Lung (tissue), 12 donors: ENCODE results near the gene MRPL32. TPM values are rescaled to one million over a fixed set of nuclear protein-coding genes. Genes with fewer than 3 reads are reported as not detected.
A peak's percentile ranks its signal among the peaks of the same experiment; 100 is the strongest.

ENCODE experiments used
- ATAC-seq: fragments of 200-7000 bp; cut with Tn5 transposase; one replicate; pipeline ENCODE4 v1.9.1; 2020; ENCODE audit warnings: moderate number of reproducible peaks; ENCODE audit not compliant: insufficient read depth, low FRiP score
- DNase-seq, 3 donors: peaks; one replicate each; pipeline ENCODE4 v3.0.0-alpha.2; 2013 to 2017
- H3K27ac ChIP-seq, 2 donors: one replicate each; pipeline ENCODE4 v1.5.1; 2013; ENCODE audit warnings: mild to moderate bottlenecking in 2 of 2, moderate library complexity in 2 of 2, control low read depth in 1 of 2, inconsistent platforms in 1 of 2, low read depth in 1 of 2, low read length in 1 of 2
- H3K27me3 ChIP-seq, 3 donors: one replicate each; pipeline ENCODE4 v1.5.1; 2013; ENCODE audit warnings: low read length in 2 of 3; ENCODE audit not compliant: control insufficient read depth in 3 of 3, insufficient read depth in 3 of 3
- H3K36me3 ChIP-seq, 4 donors: one replicate each; pipeline ENCODE4 v1.5.1; 2013; ENCODE audit warnings: low read length in 4 of 4, mild to moderate bottlenecking in 1 of 4, moderate library complexity in 1 of 4; ENCODE audit not compliant: control insufficient read depth in 4 of 4, insufficient read depth in 4 of 4
- H3K4me1 ChIP-seq, 5 donors: one replicate each; pipeline ENCODE4 v1.5.1; 2013; ENCODE audit warnings: low read length in 5 of 5, mild to moderate bottlenecking in 2 of 5, moderate library complexity in 1 of 5; ENCODE audit not compliant: control insufficient read depth in 5 of 5, insufficient read depth in 5 of 5
- H3K4me3 ChIP-seq: one replicate; pipeline ENCODE4 v1.5.1; 2013; ENCODE audit warnings: mild to moderate bottlenecking, control low read depth, moderate library complexity
- H3K9ac ChIP-seq, 2 donors: one replicate each; pipeline ENCODE4 v1.5.1; 2013; ENCODE audit warnings: low read length in 2 of 2, control low read depth in 1 of 2; ENCODE audit not compliant: insufficient read depth in 1 of 2
- H3K9me3 ChIP-seq, 4 donors: one replicate each; pipeline ENCODE4 v1.5.1; 2013; ENCODE audit warnings: low read length in 3 of 4, mild to moderate bottlenecking in 1 of 4, moderate library complexity in 1 of 4; ENCODE audit not compliant: control insufficient read depth in 4 of 4, insufficient read depth in 3 of 4
- WGBS, 2 donors: extraction: QIAGEN DNeasy Blood & Tissue Kit; methylation state at CpG; one replicate each; pipeline ENCODE4 v1.1.7; 2013; 5-methylcytosine and 5-hydroxymethylcytosine counted together
- polyA plus RNA-seq, 2 donors: library from polyadenylated mRNA; stranded (reverse); fragments of 200-250 nt; gene quantifications; one replicate each; pipeline ENCODE4 v1.2.1, GENCODE V29; 2013
- total RNA-seq, 2 donors: library from RNA; depleted of rRNA in 1 of 2; stranded (reverse); fragments of >200 nt in 1 of 2; gene quantifications; one replicate each; pipeline ENCODE4 v1.2.1, GENCODE V29; 2014 to 2021
- TF ChIP-seq, protein P1 (sequence below): IDR thresholded peaks from 2 replicates; pipeline ENCODE4 v1.5.1; 2012; ENCODE audit warnings: mild to moderate bottlenecking; ENCODE audit errors: control extremely low read depth, extremely low read depth
- donor health status: control.
- donor health status: control.
- donor health status: Bipolar disorder and iron deficiency.
- donor health status: healthy.
- donor health status: DM: yes; HTN: yes; CAD: no.

Gene MRPL32
- total and polyA plus RNA-seq, 4 donors = 34.4 to 111 (median 58.6) TPM

DNA sequence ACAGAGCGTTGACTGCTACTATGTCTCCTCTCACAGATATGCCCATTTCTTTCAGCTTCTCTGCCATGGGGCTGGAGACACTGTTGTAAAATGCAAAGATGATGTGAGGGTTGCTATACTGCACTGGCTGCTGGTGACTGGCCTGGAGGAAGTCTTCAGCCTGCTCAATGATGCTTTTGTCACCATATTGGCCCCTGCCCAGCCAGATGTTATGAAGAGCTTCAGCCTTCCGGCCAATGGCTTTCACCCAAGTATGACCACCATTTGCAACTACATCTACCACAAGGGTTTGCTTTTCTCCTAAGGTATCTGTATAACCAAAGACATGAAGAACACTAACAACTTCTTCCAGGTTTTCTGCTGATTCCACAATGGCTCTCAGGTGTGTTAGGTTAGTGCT lies 21.9 kb upstream of the MRPL32 start:
- Histone ChIP-seq H3K36me3 (peaks cover 0 to 5% (median 0%) of the 10 kb centered on the region in 4 donors), H3K4me1 (peaks cover 0 to 18% (median 11%) of the 10 kb centered on the region in 5 donors), H3K9me3 (no peaks in the 10 kb centered on the region), H3K9ac (no peak overlapping the region), H3K27me3 (no peaks in the 10 kb centered on the region), H3K27ac (no peak overlapping the region), H3K4me3 (no peak overlapping the region)
- 91 to 96% methylated on average over 2 of the region's 2 CpGs for WGBS, 2 donors
- TF ChIP-seq, protein P1, sequence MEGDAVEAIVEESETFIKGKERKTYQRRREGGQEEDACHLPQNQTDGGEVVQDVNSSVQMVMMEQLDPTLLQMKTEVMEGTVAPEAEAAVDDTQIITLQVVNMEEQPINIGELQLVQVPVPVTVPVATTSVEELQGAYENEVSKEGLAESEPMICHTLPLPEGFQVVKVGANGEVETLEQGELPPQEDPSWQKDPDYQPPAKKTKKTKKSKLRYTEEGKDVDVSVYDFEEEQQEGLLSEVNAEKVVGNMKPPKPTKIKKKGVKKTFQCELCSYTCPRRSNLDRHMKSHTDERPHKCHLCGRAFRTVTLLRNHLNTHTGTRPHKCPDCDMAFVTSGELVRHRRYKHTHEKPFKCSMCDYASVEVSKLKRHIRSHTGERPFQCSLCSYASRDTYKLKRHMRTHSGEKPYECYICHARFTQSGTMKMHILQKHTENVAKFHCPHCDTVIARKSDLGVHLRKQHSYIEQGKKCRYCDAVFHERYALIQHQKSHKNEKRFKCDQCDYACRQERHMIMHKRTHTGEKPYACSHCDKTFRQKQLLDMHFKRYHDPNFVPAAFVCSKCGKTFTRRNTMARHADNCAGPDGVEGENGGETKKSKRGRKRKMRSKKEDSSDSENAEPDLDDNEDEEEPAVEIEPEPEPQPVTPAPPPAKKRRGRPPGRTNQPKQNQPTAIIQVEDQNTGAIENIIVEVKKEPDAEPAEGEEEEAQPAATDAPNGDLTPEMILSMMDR = no peak
- no peak for ATAC-seq
- no peak for DNase-seq

DNA sequence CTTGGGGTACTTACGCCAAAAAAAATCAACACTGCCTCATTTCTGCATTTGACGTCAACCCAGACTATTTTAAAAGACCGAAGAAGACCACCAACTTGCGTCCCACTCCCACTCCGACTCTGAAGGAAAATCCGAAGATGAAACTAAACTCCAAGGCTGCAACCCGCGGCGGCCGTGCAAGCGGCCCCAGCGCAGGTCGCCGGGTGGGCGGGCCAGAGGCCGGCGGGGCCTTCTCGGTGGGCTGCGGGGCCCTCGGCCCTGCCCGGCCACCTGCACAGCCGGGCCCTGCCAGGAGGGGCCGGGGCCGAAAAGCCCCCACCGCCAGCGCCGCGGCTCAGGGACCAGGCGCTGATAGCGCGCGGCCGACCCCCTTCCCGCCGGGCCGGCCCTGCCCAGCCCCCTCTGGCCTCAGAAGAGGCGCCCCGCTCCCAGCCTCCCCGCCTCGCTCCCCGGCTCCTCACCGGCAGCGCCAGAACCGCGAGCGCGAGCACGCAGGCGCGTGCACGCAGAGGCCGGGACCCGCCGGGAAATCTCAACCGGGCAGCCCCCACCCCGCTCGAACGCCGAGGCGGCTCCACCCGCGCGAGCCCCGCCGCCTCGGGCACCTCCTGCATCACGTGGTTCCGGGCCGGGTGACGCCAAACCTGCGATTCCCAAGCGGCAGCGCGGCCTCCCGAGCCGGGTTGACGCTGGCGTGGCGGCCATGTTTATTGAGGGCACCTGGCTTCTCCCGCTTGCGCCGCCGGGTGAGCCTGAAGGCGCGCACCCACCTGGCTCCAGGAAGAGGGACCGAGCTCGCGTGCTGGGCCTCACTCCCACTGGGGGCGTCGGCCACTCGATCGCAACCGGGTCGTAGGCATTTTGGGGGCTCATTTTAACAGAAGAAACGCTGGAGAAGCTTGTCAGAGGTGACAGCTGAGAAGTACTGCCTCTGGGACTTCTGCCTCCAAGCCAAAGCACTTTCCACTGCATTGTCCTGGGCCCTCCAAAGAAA lies 20.4 kb upstream of the MRPL32 start, which contains the start of gene C7orf25:
TSS of gene C7orf25 (minus strand) at position 617 of the 994 bp plus-strand sequence. CDS start 1,170 bp downstream, outside the sequence.
- ATAC-seq (peak; percentile 89), DNase-seq (peak; percentile 97 to 98 (median 97))
- H3K27me3 ChIP-seq = no peaks in the 10 kb centered on the region
- 0 to 1% methylated on average over 72 to 95 of the region's 95 CpGs for WGBS, 2 donors
- H3K4me1 ChIP-seq = peaks cover 0 to 18% (median 11%) of the 10 kb centered on the region in 5 donors
- peak within 1 kb of the TSS; percentile 83 to 94 for H3K27ac ChIP-seq
- no peaks in the 10 kb centered on the region for H3K9me3 ChIP-seq
- H3K9ac ChIP-seq = peak within 1 kb of the TSS in 1 of 2 donors; percentile 86
- H3K4me3 ChIP-seq = peak within 1 kb of the TSS; percentile 80
- TF ChIP-seq, protein P1 = no peak
- H3K36me3 ChIP-seq = peaks cover 4 to 11% (median 8%) of the 10 kb centered on the region in 4 donors

DNA sequence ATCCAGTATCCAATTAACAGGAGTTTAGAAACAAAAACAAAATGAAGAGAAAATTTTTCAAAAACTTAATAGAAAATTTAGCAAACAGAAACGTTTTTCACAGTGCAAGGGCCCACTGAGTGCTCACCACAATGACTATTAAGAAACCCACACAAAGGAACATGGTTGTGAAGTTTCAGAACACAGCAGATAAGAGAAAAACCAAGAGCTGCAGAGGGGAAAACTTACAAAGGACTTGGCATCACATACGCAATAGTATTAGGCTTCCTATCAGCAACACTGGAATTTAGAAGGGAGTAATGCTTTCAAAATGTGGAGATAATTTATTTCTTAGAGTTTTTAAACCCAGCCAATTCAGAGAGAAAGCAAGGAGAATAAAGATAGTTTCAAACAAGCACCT lies 18.6 kb upstream of the MRPL32 start:
- ATAC-seq (no peak), DNase-seq (peak in 1 of 3 donors; percentile 21)
- Histone ChIP-seq H3K27me3 (no peaks in the 10 kb centered on the region), H3K9ac (no peak overlapping the region), H3K9me3 (no peaks in the 10 kb centered on the region), H3K36me3 (peaks cover 6 to 14% (median 9%) of the 10 kb centered on the region in 4 donors), H3K4me3 (no peak overlapping the region), H3K4me1 (peaks cover 0 to 18% (median 11%) of the 10 kb centered on the region in 5 donors), H3K27ac (no peak overlapping the region)
- TF ChIP-seq, protein P1 = no peak
- WGBS, 2 donors = 29 to 52% methylated on average over 2 of the region's 2 CpGs
